ENCODE measurements around the gene WIPF1. TPM values are rescaled to one million over a fixed set of nuclear protein-coding genes. Genes with fewer than 3 reads are reported as not detected.
A peak's percentile ranks its signal among the peaks of the same experiment; 100 is the strongest.

WIPF1 gene
- total RNA-seq, 4 donors from 2014 or later: 3.1 to 8.4 (median 4.9) TPM

- intact Hi-C loops (cut with DNase I; ENCODE audit: low total_unique reads) (no loop called here), in situ Hi-C loops (cut with MboI; ENCODE audit: low sequenced_read_pairs in 4 of 4) (no loop called here)
- TF ChIP-seq POLR2A (IDR thresholded peaks at IDR 0.05): no peak
- Histone ChIP-seq H3K4me3 (no peak overlapping the region), H3K9me3 (no peaks in the 10 kb centered on the region), H3K4me1 (peaks cover 0 to 8% of the 10 kb centered on the region in 2 donors), H3K36me3 (no peaks in the 10 kb centered on the region), H3K27ac (peak overlapping the region in 1 of 4 donors; percentile 8), H3K27me3 (no peaks in the 10 kb centered on the region)
- ATAC-seq (no peak), DNase-seq (no peak)
These were observed 1.8 kb upstream of the WIPF1 start for GRCh38 chr2:174599310-174599921.

GRCh38 chr2:174597009-174597344, 627 bp downstream of the WIPF1 start:
- peak overlapping the region in 1 of 4 donors; percentile 23 for H3K4me3 ChIP-seq
- no peaks in the 10 kb centered on the region for H3K9me3 ChIP-seq
- ATAC-seq (no peak), DNase-seq (no peak)
- H3K36me3 ChIP-seq: no peaks in the 10 kb centered on the region
- in situ Hi-C loops (cut with MboI; ENCODE audit: low sequenced_read_pairs in 4 of 4) (no loop called here), intact Hi-C loops (cut with DNase I; ENCODE audit: low total_unique reads) (no loop called here)
- TF ChIP-seq POLR2A (IDR thresholded peaks at IDR 0.05): no peak
- TF ChIP-seq CTCF (IDR thresholded peaks at IDR 0.05 in 4 of 5, conservative IDR thresholded peaks at IDR 0.05 in 1 of 5): no peak
- H3K4me1 ChIP-seq: peaks cover 4 to 5% of the 10 kb centered on the region in 2 donors
- H3K27me3 ChIP-seq: no peaks in the 10 kb centered on the region
- H3K27ac ChIP-seq: peak overlapping the region in 3 of 4 donors; percentile 32 to 55 (median 49)

GRCh38 chr2:174595891-174596397, 1.7 kb downstream of the WIPF1 start:
- TF ChIP-seq POLR2A (IDR thresholded peaks at IDR 0.05): no peak
- TF ChIP-seq CTCF (IDR thresholded peaks at IDR 0.05 in 4 of 5, conservative IDR thresholded peaks at IDR 0.05 in 1 of 5): no peak
- peak overlapping the region in 3 of 4 donors; percentile 2 to 36 (median 18) for H3K27ac ChIP-seq
- intact Hi-C loops (cut with DNase I; ENCODE audit: low total_unique reads): no loop called here
- no peaks in the 10 kb centered on the region for H3K9me3 ChIP-seq
- H3K27me3 ChIP-seq: no peaks in the 10 kb centered on the region
- DNase-seq (no peak), ATAC-seq (no peak)
- peaks cover 4 to 5% of the 10 kb centered on the region in 2 donors for H3K4me1 ChIP-seq
- H3K36me3 ChIP-seq: no peaks in the 10 kb centered on the region
- in situ Hi-C loops (cut with MboI; ENCODE audit: low sequenced_read_pairs in 4 of 4): no loop called here
- H3K4me3 ChIP-seq: peak overlapping the region in 1 of 4 donors; percentile 1

- in situ Hi-C loops (cut with MboI; ENCODE audit: low sequenced_read_pairs in 4 of 4): no loop called here
- H3K4me3 ChIP-seq: no peak overlapping the region
These were observed 2.3 kb downstream of the WIPF1 start for GRCh38 chr2:174595116-174595809.

More at GRCh38 chr2:174595116-174595809, 2.3 kb downstream of the WIPF1 start:
- no peak for ATAC-seq
- Histone ChIP-seq H3K4me1 (peaks cover 4 to 5% of the 10 kb centered on the region in 2 donors), H3K9me3 (no peaks in the 10 kb centered on the region), H3K27ac (peak overlapping the region in 2 of 4 donors; percentile 2 to 18), H3K27me3 (no peaks in the 10 kb centered on the region), H3K36me3 (no peaks in the 10 kb centered on the region)
- TF ChIP-seq POLR2A (IDR thresholded peaks at IDR 0.05) (no peak), CTCF (IDR thresholded peaks at IDR 0.05 in 4 of 5, conservative IDR thresholded peaks at IDR 0.05 in 1 of 5) (no peak)
- intact Hi-C loops (cut with DNase I; ENCODE audit: low total_unique reads): no loop called here
- DNase-seq: no peak
